HepG2 (cell line): ENCODE measurements around the gene CHMP5. TPM values are rescaled to one million over a fixed set of nuclear protein-coding genes. Genes with fewer than 3 reads are reported as not detected.
A peak's percentile ranks its signal among the peaks of the same experiment; 100 is the strongest.

ENCODE experiments used
- FOXA1 ChIP-seq, 2 experiments: fragments of 450-650 bp in 1 of 2; sonication (generic) in 1 of 2; formaldehyde crosslinking in 1 of 2; IDR thresholded peaks; 2 replicates each; pipeline versions ENCODE4 v1.4.0 to v1.6.1; 2016 to 2020; ENCODE audit warnings: missing genetic modification reagents in 1 of 2
- HMG20A ChIP-seq: IDR thresholded peaks from 2 replicates; pipeline ENCODE4 v1.6.1; 2016; ENCODE audit warnings: borderline replicate concordance
- JARID2 ChIP-seq: sonication (generic); formaldehyde crosslinking; IDR thresholded peaks from 2 replicates; pipeline ENCODE4 v1.8.1; 2023; ENCODE audit warnings: missing genetic modification reagents, inconsistent platforms; ENCODE audit not compliant: insufficient replicate concordance
- JUND ChIP-seq: sonication (generic); formaldehyde crosslinking; IDR thresholded peaks from 2 replicates; pipeline ENCODE4 v1.8.0; 2022; ENCODE audit warnings: mild to moderate bottlenecking, missing genetic modification reagents
- KDM2A ChIP-seq: sonication (generic); formaldehyde crosslinking; IDR thresholded peaks from 2 replicates; pipeline ENCODE4 v1.4.0; 2020; ENCODE audit warnings: low read depth, missing genetic modification reagents, borderline replicate concordance
- XRCC5 ChIP-seq: fragments of 200-400 bp; formaldehyde crosslinking; optimal IDR thresholded peaks from 2 replicates; pipeline ENCODE3; 2017; ENCODE audit warnings: mild to moderate bottlenecking, low read length
- ZNF331 ChIP-seq: sonication (generic); formaldehyde crosslinking; IDR thresholded peaks from 2 replicates; pipeline ENCODE4 v1.4.0; 2020; ENCODE audit warnings: missing genetic modification reagents
- ZNF441 ChIP-seq: sonication (generic); formaldehyde crosslinking; IDR thresholded peaks from 2 replicates; pipeline ENCODE4 v1.7.0; 2021; ENCODE audit warnings: missing genetic modification reagents, borderline replicate concordance
- ZNF510 ChIP-seq: sonication (generic); formaldehyde crosslinking; IDR thresholded peaks from 2 replicates; pipeline ENCODE4 v1.4.0; 2020; ENCODE audit warnings: low read depth, mild to moderate bottlenecking, missing genetic modification reagents
- ZNF589 ChIP-seq: sonication (generic); formaldehyde crosslinking; conservative IDR thresholded peaks from 2 replicates; pipeline ENCODE4 v1.8.0; 2022; ENCODE audit warnings: mild to moderate bottlenecking, moderate library complexity, missing genetic modification reagents
- ZNF605 ChIP-seq: sonication (generic); formaldehyde crosslinking; IDR thresholded peaks from 2 replicates; pipeline ENCODE4 v1.8.0; 2022; ENCODE audit warnings: mild to moderate bottlenecking, missing genetic modification reagents
- ZNF780A ChIP-seq: sonication (generic); formaldehyde crosslinking; IDR thresholded peaks from 2 replicates; pipeline ENCODE4 v1.8.0; 2022; ENCODE audit warnings: mild to moderate bottlenecking, missing genetic modification reagents, moderate library complexity
- polyA plus RNA-seq, 8 experiments: library from polyadenylated mRNA; depleted of rRNA in 3 of 8; stranded (reverse) in 7 of 8; unstranded in 1 of 8; fragments of >200 nt; fragmentation: Illumina TruSeq in 4 of 8; extraction: Trizol in 4 of 8; gene quantifications; 2 replicates each; pipeline versions ENCODE4 v1.2.1 to v1.2.3, GENCODE V29; 2011 to 2016; ENCODE audit warnings: low read depth in 4 of 8, missing spikeins in 1 of 8, mixed read lengths in 1 of 8; ENCODE audit not compliant: insufficient read depth in 1 of 8
- total RNA-seq, 5 experiments: library from RNA; depleted of rRNA; stranded (reverse); fragments of >200 nt; fragmentation: Illumina TruSeq; extraction: Trizol; gene quantifications; 2 replicates each; pipeline ENCODE4 v1.2.3, GENCODE V29; 2016; ENCODE audit warnings: low read depth in 1 of 5
- TF ChIP-seq, protein P1 (sequence below): sonication (generic); formaldehyde crosslinking; IDR thresholded peaks from 2 replicates; pipeline ENCODE4 v1.4.0; 2020; ENCODE audit warnings: low read depth, mild to moderate bottlenecking, missing genetic modification reagents
- TF ChIP-seq, protein P2 (sequence below): sonication (generic); formaldehyde crosslinking; IDR thresholded peaks from 2 replicates; pipeline ENCODE4 v1.8.1; 2023; ENCODE audit warnings: missing genetic modification reagents, inconsistent platforms, borderline replicate concordance
- TF ChIP-seq, protein P3 (sequence below): sonication (generic); formaldehyde crosslinking; IDR thresholded peaks from 2 replicates; pipeline ENCODE4 v1.5.0; 2020; ENCODE audit warnings: missing genetic modification reagents, mild to moderate bottlenecking, borderline replicate concordance
- TF ChIP-seq, protein P4 (sequence below): sonication (generic); formaldehyde crosslinking; IDR thresholded peaks from 2 replicates; pipeline ENCODE4 v1.4.0; 2020; ENCODE audit warnings: missing genetic modification reagents, mild to moderate bottlenecking, borderline replicate concordance
- TF ChIP-seq, protein P5 (sequence below): sonication (generic); formaldehyde crosslinking; IDR thresholded peaks from 2 replicates; pipeline ENCODE4 v1.9.0; 2022; ENCODE audit warnings: missing genetic modification reagents, mild to moderate bottlenecking, borderline replicate concordance

CHMP5 gene
- total and polyA plus RNA-seq, 2 of the 13 experiments (the other 11 are each of a cell fraction or from before 2014, with no cell fraction given) = 46.0 to 57.3 TPM

DNA sequence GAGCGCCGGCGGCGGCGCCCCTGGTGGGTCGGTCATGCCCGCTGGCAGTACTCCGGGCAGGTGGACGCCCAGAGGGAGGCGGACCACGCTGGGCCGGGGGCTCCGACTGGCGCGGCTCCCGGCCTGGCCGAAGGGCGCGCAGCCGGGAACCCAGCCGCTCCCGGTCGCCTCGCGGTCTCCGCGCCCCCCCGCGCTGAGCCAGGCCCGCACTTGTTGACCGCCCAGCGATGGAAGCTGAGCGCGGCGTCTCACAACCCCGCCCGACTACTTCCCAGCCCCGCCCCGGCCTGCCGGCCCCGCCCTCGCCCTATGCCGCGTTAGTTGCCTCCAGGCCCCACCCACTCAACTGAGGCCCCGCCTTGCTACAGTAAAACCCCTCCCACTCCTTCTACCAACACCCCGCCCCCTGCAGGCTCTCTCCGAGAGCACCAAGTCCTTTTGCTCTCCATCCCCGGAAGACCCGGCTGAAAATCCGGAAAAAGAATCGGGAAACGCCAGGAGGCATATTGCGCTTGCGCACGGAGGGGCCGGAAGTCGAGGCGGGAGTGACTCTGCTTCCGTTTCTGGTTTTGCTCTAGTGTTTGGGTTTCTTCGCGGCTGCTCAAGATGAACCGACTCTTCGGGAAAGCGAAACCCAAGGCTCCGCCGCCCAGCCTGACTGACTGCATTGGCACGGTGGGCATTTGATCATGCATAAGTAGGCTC, at the start of gene CHMP5, which contains the start of gene BAG1 (continued):
- 0 out of 2 replicates have a peak, but pooled peaks have one; percentile 34 for TF ChIP-seq ZNF441 (CRISPR knock-in tag)
- no peak; the same call in 1 of the 2 replicates for TF ChIP-seq ZNF510 (CRISPR knock-in tag)
- TF ChIP-seq KDM2A (CRISPR knock-in tag) = no peak; the same call in 1 of the 2 replicates
- TF ChIP-seq, protein P1, sequence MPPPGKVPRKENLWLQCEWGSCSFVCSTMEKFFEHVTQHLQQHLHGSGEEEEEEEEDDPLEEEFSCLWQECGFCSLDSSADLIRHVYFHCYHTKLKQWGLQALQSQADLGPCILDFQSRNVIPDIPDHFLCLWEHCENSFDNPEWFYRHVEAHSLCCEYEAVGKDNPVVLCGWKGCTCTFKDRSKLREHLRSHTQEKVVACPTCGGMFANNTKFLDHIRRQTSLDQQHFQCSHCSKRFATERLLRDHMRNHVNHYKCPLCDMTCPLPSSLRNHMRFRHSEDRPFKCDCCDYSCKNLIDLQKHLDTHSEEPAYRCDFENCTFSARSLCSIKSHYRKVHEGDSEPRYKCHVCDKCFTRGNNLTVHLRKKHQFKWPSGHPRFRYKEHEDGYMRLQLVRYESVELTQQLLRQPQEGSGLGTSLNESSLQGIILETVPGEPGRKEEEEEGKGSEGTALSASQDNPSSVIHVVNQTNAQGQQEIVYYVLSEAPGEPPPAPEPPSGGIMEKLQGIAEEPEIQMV (CRISPR knock-in tag) = 0 out of 2 replicates have a peak, but pooled peaks have one; percentile 22
- TF ChIP-seq, protein P2, sequence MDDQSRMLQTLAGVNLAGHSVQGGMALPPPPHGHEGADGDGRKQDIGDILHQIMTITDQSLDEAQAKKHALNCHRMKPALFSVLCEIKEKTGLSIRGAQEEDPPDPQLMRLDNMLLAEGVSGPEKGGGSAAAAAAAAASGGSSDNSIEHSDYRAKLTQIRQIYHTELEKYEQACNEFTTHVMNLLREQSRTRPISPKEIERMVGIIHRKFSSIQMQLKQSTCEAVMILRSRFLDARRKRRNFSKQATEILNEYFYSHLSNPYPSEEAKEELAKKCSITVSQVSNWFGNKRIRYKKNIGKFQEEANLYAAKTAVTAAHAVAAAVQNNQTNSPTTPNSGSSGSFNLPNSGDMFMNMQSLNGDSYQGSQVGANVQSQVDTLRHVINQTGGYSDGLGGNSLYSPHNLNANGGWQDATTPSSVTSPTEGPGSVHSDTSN (CRISPR knock-in tag) = no peak
- no peak for TF ChIP-seq XRCC5
- TF ChIP-seq, protein P3, sequence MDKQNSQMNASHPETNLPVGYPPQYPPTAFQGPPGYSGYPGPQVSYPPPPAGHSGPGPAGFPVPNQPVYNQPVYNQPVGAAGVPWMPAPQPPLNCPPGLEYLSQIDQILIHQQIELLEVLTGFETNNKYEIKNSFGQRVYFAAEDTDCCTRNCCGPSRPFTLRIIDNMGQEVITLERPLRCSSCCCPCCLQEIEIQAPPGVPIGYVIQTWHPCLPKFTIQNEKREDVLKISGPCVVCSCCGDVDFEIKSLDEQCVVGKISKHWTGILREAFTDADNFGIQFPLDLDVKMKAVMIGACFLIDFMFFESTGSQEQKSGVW (CRISPR knock-in tag) = no peak
- no peak for TF ChIP-seq HMG20A (CRISPR knock-in tag)
- no peak for TF ChIP-seq JUND (CRISPR knock-in tag)
- TF ChIP-seq, protein P4, sequence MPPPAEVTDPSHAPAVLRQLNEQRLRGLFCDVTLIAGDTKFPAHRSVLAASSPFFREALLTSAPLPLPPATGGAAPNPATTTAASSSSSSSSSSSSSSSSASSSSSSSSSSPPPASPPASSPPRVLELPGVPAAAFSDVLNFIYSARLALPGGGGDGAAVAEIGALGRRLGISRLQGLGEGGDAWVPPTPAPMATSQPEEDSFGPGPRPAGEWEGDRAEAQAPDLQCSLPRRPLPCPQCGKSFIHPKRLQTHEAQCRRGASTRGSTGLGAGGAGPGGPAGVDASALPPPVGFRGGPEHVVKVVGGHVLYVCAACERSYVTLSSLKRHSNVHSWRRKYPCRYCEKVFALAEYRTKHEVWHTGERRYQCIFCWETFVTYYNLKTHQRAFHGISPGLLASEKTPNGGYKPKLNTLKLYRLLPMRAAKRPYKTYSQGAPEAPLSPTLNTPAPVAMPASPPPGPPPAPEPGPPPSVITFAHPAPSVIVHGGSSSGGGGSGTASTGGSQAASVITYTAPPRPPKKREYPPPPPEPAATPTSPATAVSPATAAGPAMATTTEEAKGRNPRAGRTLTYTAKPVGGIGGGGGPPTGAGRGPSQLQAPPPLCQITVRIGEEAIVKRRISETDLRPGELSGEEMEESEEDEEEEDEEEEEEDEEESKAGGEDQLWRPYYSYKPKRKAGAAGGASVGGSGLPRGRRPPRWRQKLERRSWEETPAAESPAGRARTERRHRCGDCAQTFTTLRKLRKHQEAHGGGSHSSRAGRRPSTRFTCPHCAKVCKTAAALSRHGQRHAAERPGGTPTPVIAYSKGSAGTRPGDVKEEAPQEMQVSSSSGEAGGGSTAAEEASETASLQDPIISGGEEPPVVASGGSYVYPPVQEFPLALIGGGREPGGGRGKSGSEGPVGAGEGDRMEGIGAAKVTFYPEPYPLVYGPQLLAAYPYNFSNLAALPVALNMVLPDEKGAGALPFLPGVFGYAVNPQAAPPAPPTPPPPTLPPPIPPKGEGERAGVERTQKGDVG (CRISPR knock-in tag) = no peak
- no peak; the same call in 1 of the 2 replicates for TF ChIP-seq ZNF331
- TF ChIP-seq ZNF605 (CRISPR knock-in tag) = no peak
- TF ChIP-seq JARID2 (CRISPR knock-in tag) = no peak
- TF ChIP-seq, protein P5, sequence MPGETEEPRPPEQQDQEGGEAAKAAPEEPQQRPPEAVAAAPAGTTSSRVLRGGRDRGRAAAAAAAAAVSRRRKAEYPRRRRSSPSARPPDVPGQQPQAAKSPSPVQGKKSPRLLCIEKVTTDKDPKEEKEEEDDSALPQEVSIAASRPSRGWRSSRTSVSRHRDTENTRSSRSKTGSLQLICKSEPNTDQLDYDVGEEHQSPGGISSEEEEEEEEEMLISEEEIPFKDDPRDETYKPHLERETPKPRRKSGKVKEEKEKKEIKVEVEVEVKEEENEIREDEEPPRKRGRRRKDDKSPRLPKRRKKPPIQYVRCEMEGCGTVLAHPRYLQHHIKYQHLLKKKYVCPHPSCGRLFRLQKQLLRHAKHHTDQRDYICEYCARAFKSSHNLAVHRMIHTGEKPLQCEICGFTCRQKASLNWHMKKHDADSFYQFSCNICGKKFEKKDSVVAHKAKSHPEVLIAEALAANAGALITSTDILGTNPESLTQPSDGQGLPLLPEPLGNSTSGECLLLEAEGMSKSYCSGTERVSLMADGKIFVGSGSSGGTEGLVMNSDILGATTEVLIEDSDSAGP (CRISPR knock-in tag) = peak; percentile 20; the same call in 1 of the 2 replicates
- no peak for TF ChIP-seq ZNF589 (CRISPR knock-in tag)
- no peak for TF ChIP-seq FOXA1 (IDR thresholded peaks at IDR 0.05)
- TF ChIP-seq FOXA1 (CRISPR knock-in tag; IDR thresholded peaks at IDR 0.05) = peak; percentile 51
- TF ChIP-seq ZNF780A (CRISPR knock-in tag) = no peak
